ENCODE results near the gene SUCO. TPM values are rescaled to one million over a fixed set of nuclear protein-coding genes. Genes with fewer than 3 reads are reported as not detected.

The SUCO gene
- total and polyA plus RNA-seq, 2 donors (not counting 1 experiment from before 2014, with no cell fraction given): 5.5 to 59.7 TPM

- Histone ChIP-seq H3K4me3 (ENCODE audit: control extremely low read depth in 1 of 5, extremely low read depth in 1 of 5, insufficient read depth in 1 of 5, low read depth in 2 of 5, low read length in 4 of 5) (no peak overlapping the region), H3K79me2 (ENCODE audit: control insufficient read depth, insufficient read depth, low read length) (no peaks in the 10 kb centered on the region), H2AFZ (ENCODE audit: insufficient read depth, low read depth, low read length, poor library complexity, severe bottlenecking) (no peak overlapping the region), H3K4me2 (replicated peaks; ENCODE audit: low read depth, low read length, poor library complexity, severe bottlenecking) (no peak overlapping the region), H3K27me3 (replicated peaks in 1 of 4; ENCODE audit: control extremely low read depth in 1 of 4, control insufficient read depth in 3 of 4, insufficient read depth in 4 of 4, low read length in 3 of 4) (no peaks in the 10 kb centered on the region), H3K9me3 (ENCODE audit: control extremely low read depth in 1 of 3, control insufficient read depth in 2 of 3, insufficient read depth in 1 of 3, low read length in 2 of 3) (no peaks in the 10 kb centered on the region), H3K27ac (ENCODE audit: low read length in 2 of 2) (no peak overlapping the region), H4K20me1 (ENCODE audit: control insufficient read depth, insufficient read depth, low read length, poor library complexity, severe bottlenecking) (no peaks in the 10 kb centered on the region), H3K4me1 (ENCODE audit: control insufficient read depth in 2 of 2, insufficient read depth in 2 of 2, low read length in 2 of 2) (no peaks in the 10 kb centered on the region), H3K9ac (ENCODE audit: low read length) (no peak overlapping the region), H3K36me3 (replicated peaks in 1 of 2; ENCODE audit: control extremely low read depth in 1 of 2, control insufficient read depth in 1 of 2, extremely low read depth in 1 of 2, insufficient read depth in 2 of 2, low read length in 1 of 2) (peaks cover 20 to 30% of the 10 kb centered on the region in 2 experiments)
- Mint-ChIP-seq H3K4me1 (peaks cover 3% of the 10 kb centered on the region), H3K9me3 (ENCODE audit: insufficient read depth) (no peaks in the 10 kb centered on the region), H3K4me3 (no peak overlapping the region), H3K27ac (no peak overlapping the region), H3K27me3 (no peaks in the 10 kb centered on the region)
- ChIA-PET POLR2A (no interaction called here), CTCF (no interaction called here)
- TF ChIP-seq CTCF (IDR thresholded peaks at IDR 0.05): no peak
- no peak for TF ChIP-seq EZH2 (IDR thresholded peaks at IDR 0.05; ENCODE audit: borderline replicate concordance, insufficient read depth, low read depth, low read length, poor library complexity, severe bottlenecking)
- intact Hi-C loops (cut with micrococcal nuclease): no loop called here
- ATAC-seq (ENCODE audit: low read depth) (no peak), DNase-seq (no peak)
Measured at GRCh38 chr1:172585861-172586260, 52.9 kb downstream of the SUCO start.

- Mint-ChIP-seq H3K27me3 (no peaks in the 10 kb centered on the region), H3K9me3 (ENCODE audit: insufficient read depth) (no peaks in the 10 kb centered on the region), H3K27ac (no peak overlapping the region), H3K4me1 (peaks cover 3% of the 10 kb centered on the region), H3K4me3 (no peak overlapping the region)
- no peaks in the 10 kb centered on the region for H3K79me2 ChIP-seq (ENCODE audit: control insufficient read depth, insufficient read depth, low read length)
- H3K9me3 ChIP-seq (ENCODE audit: control extremely low read depth in 1 of 3, control insufficient read depth in 2 of 3, insufficient read depth in 1 of 3, low read length in 2 of 3): no peaks in the 10 kb centered on the region
- intact Hi-C loops (cut with micrococcal nuclease): no loop called here
- no peak overlapping the region for H3K4me2 ChIP-seq (replicated peaks; ENCODE audit: low read depth, low read length, poor library complexity, severe bottlenecking)
- no peak overlapping the region for H3K4me3 ChIP-seq (ENCODE audit: control extremely low read depth in 1 of 5, extremely low read depth in 1 of 5, insufficient read depth in 1 of 5, low read depth in 2 of 5, low read length in 4 of 5)
- H3K4me1 ChIP-seq (ENCODE audit: control insufficient read depth in 2 of 2, insufficient read depth in 2 of 2, low read length in 2 of 2): no peaks in the 10 kb centered on the region
- no peak overlapping the region for H3K9ac ChIP-seq (ENCODE audit: low read length)
- peaks cover 17 to 28% of the 10 kb centered on the region in 2 experiments for H3K36me3 ChIP-seq (replicated peaks in 1 of 2; ENCODE audit: control extremely low read depth in 1 of 2, control insufficient read depth in 1 of 2, extremely low read depth in 1 of 2, insufficient read depth in 2 of 2, low read length in 1 of 2)
- no peak overlapping the region for H3K27ac ChIP-seq (ENCODE audit: low read length in 2 of 2)
- ChIA-PET POLR2A (no interaction called here), CTCF (no interaction called here)
- DNase-seq: no peak
- TF ChIP-seq EZH2 (IDR thresholded peaks at IDR 0.05; ENCODE audit: borderline replicate concordance, insufficient read depth, low read depth, low read length, poor library complexity, severe bottlenecking): no peak
- no peak for TF ChIP-seq CTCF (IDR thresholded peaks at IDR 0.05)
- no CpG with 5 or more reads among the region's 7 CpGs for WGBS (ENCODE audit: insufficient coverage)
- H3K27me3 ChIP-seq (replicated peaks in 1 of 4; ENCODE audit: control extremely low read depth in 1 of 4, control insufficient read depth in 3 of 4, insufficient read depth in 4 of 4, low read length in 3 of 4): no peaks in the 10 kb centered on the region
- H4K20me1 ChIP-seq (ENCODE audit: control insufficient read depth, insufficient read depth, low read length, poor library complexity, severe bottlenecking): no peaks in the 10 kb centered on the region
- no peak for ATAC-seq (ENCODE audit: low read depth)
- no peak overlapping the region for H2AFZ ChIP-seq (ENCODE audit: insufficient read depth, low read depth, low read length, poor library complexity, severe bottlenecking)
Measured at GRCh38 chr1:172588296-172589291, 55.6 kb downstream of the SUCO start.
